Measurements from ENCODE around the gene AOX1. TPM values are rescaled to one million over a fixed set of nuclear protein-coding genes. Genes with fewer than 3 reads are reported as not detected.

AOX1 gene
- total RNA-seq, 4 donors from 2014 or later: 87.3 to 221 (median 135) TPM

DNA sequence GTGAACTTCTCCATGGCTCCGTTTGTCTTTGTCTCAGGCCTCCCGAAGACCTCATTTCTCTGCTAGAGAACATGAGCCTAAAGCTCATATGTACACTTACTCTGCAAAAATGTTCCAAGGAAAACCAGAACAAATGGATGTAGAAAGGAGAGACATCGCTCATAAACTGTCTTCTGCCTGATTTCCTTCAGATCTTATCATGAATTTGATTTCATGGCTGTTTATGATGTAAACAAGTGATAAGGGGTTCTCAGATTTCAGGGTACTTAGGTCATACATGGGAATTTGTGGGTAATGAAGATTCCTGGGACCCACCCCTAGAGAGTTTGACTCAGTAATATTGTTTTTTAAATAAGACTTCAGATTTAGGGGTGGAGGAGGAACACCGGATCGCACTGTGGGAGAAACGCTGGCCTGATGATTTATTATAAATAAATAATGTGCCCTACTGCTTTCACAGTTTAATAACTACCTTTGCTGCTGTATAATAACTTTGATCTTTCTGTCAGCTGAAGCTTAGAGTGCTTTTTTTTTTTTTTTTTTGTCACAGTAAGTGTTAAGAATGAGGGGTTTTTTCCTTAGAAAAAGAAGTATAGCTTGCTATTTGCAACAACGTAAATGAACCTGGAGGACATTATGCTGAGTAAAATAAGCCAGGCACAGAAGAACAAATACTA, 14.9 kb downstream of the AOX1 start:
- Histone ChIP-seq H3K4me3 (no peak overlapping the region), H3K27me3 (no peaks in the 10 kb centered on the region), H3K36me3 (peaks cover 0 to 68% (median 0%) of the 10 kb centered on the region in 3 donors), H3K9me3 (no peaks in the 10 kb centered on the region), H3K27ac (no peak overlapping the region), H3K4me1 (peaks cover 0 to 5% (median 0%) of the 10 kb centered on the region in 4 donors)
- DNase-seq (ENCODE audit: low spot score in 2 of 2): no peak
- WGBS, 2 donors: 82 to 86% methylated on average over 7 of the region's 7 CpGs
- no peak for TF ChIP-seq POLR2A (IDR thresholded peaks at IDR 0.05)
- TF ChIP-seq, protein P1, sequence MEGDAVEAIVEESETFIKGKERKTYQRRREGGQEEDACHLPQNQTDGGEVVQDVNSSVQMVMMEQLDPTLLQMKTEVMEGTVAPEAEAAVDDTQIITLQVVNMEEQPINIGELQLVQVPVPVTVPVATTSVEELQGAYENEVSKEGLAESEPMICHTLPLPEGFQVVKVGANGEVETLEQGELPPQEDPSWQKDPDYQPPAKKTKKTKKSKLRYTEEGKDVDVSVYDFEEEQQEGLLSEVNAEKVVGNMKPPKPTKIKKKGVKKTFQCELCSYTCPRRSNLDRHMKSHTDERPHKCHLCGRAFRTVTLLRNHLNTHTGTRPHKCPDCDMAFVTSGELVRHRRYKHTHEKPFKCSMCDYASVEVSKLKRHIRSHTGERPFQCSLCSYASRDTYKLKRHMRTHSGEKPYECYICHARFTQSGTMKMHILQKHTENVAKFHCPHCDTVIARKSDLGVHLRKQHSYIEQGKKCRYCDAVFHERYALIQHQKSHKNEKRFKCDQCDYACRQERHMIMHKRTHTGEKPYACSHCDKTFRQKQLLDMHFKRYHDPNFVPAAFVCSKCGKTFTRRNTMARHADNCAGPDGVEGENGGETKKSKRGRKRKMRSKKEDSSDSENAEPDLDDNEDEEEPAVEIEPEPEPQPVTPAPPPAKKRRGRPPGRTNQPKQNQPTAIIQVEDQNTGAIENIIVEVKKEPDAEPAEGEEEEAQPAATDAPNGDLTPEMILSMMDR (IDR thresholded peaks at IDR 0.05): no peak
- TF ChIP-seq EP300 (IDR thresholded peaks at IDR 0.05): no peak

GRCh38 chr2:200602584-200602983, 16.8 kb downstream of the AOX1 start:
- TF ChIP-seq EP300 (IDR thresholded peaks at IDR 0.05) (no peak), POLR2A (IDR thresholded peaks at IDR 0.05) (no peak)
- TF ChIP-seq, protein P1 (IDR thresholded peaks at IDR 0.05): no peak
- Histone ChIP-seq H3K9me3 (peaks cover 0 to 3% (median 0%) of the 10 kb centered on the region in 4 donors), H3K36me3 (peaks cover 0 to 71% (median 0%) of the 10 kb centered on the region in 3 donors), H3K4me3 (no peak overlapping the region), H3K27me3 (no peaks in the 10 kb centered on the region), H3K27ac (no peak overlapping the region), H3K4me1 (peaks cover 0 to 5% (median 0%) of the 10 kb centered on the region in 4 donors)
- DNase-seq (ENCODE audit: low spot score in 2 of 2): no peak
- whole genome bisulfite sequencing, 2 donors: 92 to 93% methylated on average over 4 of the region's 4 CpGs

GRCh38 chr2:200603972-200604371, 18.2 kb downstream of the AOX1 start:
- WGBS, 2 donors: 83 to 89% methylated on average over 3 of the region's 3 CpGs
- TF ChIP-seq EP300 (IDR thresholded peaks at IDR 0.05): no peak
- TF ChIP-seq, protein P1 (IDR thresholded peaks at IDR 0.05): no peak
- TF ChIP-seq POLR2A (IDR thresholded peaks at IDR 0.05): no peak
- Histone ChIP-seq H3K27ac (peak overlapping the region in 1 of 4 donors; percentile 26), H3K9me3 (peaks cover 0 to 3% (median 0%) of the 10 kb centered on the region in 4 donors), H3K36me3 (peaks cover 0 to 72% (median 0%) of the 10 kb centered on the region in 3 donors), H3K27me3 (no peaks in the 10 kb centered on the region), H3K4me1 (peaks cover 0 to 9% (median 0%) of the 10 kb centered on the region in 4 donors), H3K4me3 (no peak overlapping the region)
- DNase-seq (ENCODE audit: low spot score in 2 of 2): no peak

GRCh38 chr2:200604571-200605255, 18.9 kb downstream of the AOX1 start:
- Histone ChIP-seq H3K27ac (peak overlapping the region in 1 of 4 donors; percentile 26), H3K36me3 (peaks cover 0 to 66% (median 0%) of the 10 kb centered on the region in 3 donors), H3K4me3 (no peak overlapping the region), H3K9me3 (peaks cover 0 to 3% (median 0%) of the 10 kb centered on the region in 4 donors), H3K4me1 (peaks cover 0 to 10% (median 0%) of the 10 kb centered on the region in 4 donors), H3K27me3 (no peaks in the 10 kb centered on the region)
- 59% methylated on average over 5 of the region's 5 CpGs for WGBS, 2 donors
- DNase-seq (ENCODE audit: low spot score in 2 of 2): no peak
- TF ChIP-seq EP300 (IDR thresholded peaks at IDR 0.05) (no peak), POLR2A (IDR thresholded peaks at IDR 0.05) (no peak)
- TF ChIP-seq, protein P1 (IDR thresholded peaks at IDR 0.05): no peak
